Neural progenitor cell (in vitro differentiated cells): Measurements from ENCODE around the gene TSPEAR.

Source experiments
- EZH2 ChIP-seq: fragments of 200-600 bp; sonication (generic); IDR thresholded peaks from 2 replicates; pipeline ENCODE4 v1.6.1; 2017; ENCODE audit warnings: antibody characterized with exemption, mild to moderate bottlenecking, moderate library complexity
- TF ChIP-seq, protein P1 (sequence below): fragments of 200-600 bp; sonication (generic); IDR thresholded peaks from 2 replicates; pipeline ENCODE4 v1.5.1; 2017; ENCODE audit warnings: antibody characterized with exemption, mild to moderate bottlenecking

DNA sequence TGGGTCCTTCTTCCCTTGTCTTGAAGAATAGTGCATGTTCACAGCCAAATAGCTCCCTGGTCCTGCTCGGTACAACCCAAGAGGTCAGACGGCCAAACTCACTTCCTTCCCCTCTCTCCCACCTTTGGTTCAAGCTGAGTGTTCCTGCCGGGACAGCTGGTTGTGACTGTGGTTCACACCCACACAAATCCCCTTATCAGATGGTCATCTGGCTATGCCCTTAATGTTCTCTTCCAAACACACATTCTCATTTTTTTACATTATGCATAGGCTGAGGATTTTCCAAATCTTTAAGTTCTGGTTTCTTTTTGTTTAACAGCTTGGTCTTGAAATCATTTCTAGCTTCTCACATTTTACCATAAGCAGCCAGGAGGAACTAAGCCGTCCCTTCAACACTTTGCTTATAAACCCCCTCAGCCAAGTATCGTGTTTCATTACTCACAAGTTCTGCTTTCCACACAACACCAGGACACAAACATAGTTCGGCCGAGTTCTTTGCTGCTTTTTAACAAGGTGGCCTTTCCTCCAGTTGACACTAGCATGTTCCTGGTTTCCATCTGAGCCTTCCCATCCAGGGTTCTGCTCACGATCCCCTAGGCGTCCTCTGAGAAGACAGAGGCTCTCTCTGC lies 19.7 kb upstream of the TSPEAR start:
- TF ChIP-seq, protein P1, sequence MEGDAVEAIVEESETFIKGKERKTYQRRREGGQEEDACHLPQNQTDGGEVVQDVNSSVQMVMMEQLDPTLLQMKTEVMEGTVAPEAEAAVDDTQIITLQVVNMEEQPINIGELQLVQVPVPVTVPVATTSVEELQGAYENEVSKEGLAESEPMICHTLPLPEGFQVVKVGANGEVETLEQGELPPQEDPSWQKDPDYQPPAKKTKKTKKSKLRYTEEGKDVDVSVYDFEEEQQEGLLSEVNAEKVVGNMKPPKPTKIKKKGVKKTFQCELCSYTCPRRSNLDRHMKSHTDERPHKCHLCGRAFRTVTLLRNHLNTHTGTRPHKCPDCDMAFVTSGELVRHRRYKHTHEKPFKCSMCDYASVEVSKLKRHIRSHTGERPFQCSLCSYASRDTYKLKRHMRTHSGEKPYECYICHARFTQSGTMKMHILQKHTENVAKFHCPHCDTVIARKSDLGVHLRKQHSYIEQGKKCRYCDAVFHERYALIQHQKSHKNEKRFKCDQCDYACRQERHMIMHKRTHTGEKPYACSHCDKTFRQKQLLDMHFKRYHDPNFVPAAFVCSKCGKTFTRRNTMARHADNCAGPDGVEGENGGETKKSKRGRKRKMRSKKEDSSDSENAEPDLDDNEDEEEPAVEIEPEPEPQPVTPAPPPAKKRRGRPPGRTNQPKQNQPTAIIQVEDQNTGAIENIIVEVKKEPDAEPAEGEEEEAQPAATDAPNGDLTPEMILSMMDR = no peak
- no peak for TF ChIP-seq EZH2
